ENCODE results near the gene GSTM5.
A peak's percentile ranks its signal among the peaks of the same experiment; 100 is the strongest.

Gene GSTM5

GRCh38 chr1:109714661-109715372 is 2.8 kb downstream of the GSTM5 start:
- DNase-seq (ENCODE audit: insufficient read length, low spot score) (no peak), FAIRE-seq (no peak)
- TF ChIP-seq POLR2A (IDR thresholded peaks at IDR 0.05; ENCODE audit: low read depth, low read length), result no peak

GRCh38 chr1:109716121-109716520 is 4.1 kb downstream of the GSTM5 start:
- no peak for TF ChIP-seq POLR2A (IDR thresholded peaks at IDR 0.05; ENCODE audit: low read depth, low read length)
- FAIRE-seq, result no peak

GRCh38 chr1:109716570-109717090 is 4.6 kb downstream of the GSTM5 start:
- FAIRE-seq, result no peak
- no peak for TF ChIP-seq POLR2A (IDR thresholded peaks at IDR 0.05; ENCODE audit: low read depth, low read length)
- no peak for DNase-seq (ENCODE audit: insufficient read length, low spot score)

More at GRCh38 chr1:109716121-109716520, 4.1 kb downstream of the GSTM5 start:
- DNase-seq (ENCODE audit: insufficient read length, low spot score), result no peak

- no peak for DNase-seq (ENCODE audit: insufficient read length, low spot score)
- TF ChIP-seq POLR2A (IDR thresholded peaks at IDR 0.05; ENCODE audit: low read depth, low read length), result no peak
- no peak for FAIRE-seq
These were observed 5.7 kb downstream of the GSTM5 start for GRCh38 chr1:109717729-109718128.

GRCh38 chr1:109718495-109718894 is 6.4 kb downstream of the GSTM5 start:
- no peak for TF ChIP-seq POLR2A (IDR thresholded peaks at IDR 0.05; ENCODE audit: low read depth, low read length)
- FAIRE-seq (no peak), DNase-seq (ENCODE audit: insufficient read length, low spot score) (no peak)

GRCh38 chr1:109719337-109719837 is 7.3 kb downstream of the GSTM5 start:
- FAIRE-seq, result peak; percentile 33
- no peak for DNase-seq (ENCODE audit: insufficient read length, low spot score)
- no peak for TF ChIP-seq POLR2A (IDR thresholded peaks at IDR 0.05; ENCODE audit: low read depth, low read length)

GRCh38 chr1:109721042-109721441 is 9.0 kb downstream of the GSTM5 start:
- FAIRE-seq, result no peak

GRCh38 chr1:109721971-109722370 is 9.9 kb downstream of the GSTM5 start:
- TF ChIP-seq POLR2A (IDR thresholded peaks at IDR 0.05; ENCODE audit: low read depth, low read length), result no peak
- FAIRE-seq (no peak), DNase-seq (ENCODE audit: insufficient read length, low spot score) (no peak)

More at GRCh38 chr1:109721042-109721441, 9.0 kb downstream of the GSTM5 start:
- no peak for TF ChIP-seq POLR2A (IDR thresholded peaks at IDR 0.05; ENCODE audit: low read depth, low read length)
- no peak for DNase-seq (ENCODE audit: insufficient read length, low spot score)

GRCh38 chr1:109722908-109723691 is 11.0 kb downstream of the GSTM5 start:
- FAIRE-seq (no peak), DNase-seq (ENCODE audit: insufficient read length, low spot score) (no peak)
- TF ChIP-seq POLR2A (IDR thresholded peaks at IDR 0.05; ENCODE audit: low read depth, low read length), result no peak

- FAIRE-seq (no peak), DNase-seq (ENCODE audit: insufficient read length, low spot score) (no peak)
- TF ChIP-seq POLR2A (IDR thresholded peaks at IDR 0.05; ENCODE audit: low read depth, low read length), result no peak
These were observed 12.9 kb downstream of the GSTM5 start for GRCh38 chr1:109724933-109725332.

GRCh38 chr1:109725510-109725909 is 13.5 kb downstream of the GSTM5 start:
- DNase-seq (ENCODE audit: insufficient read length, low spot score) (no peak), FAIRE-seq (no peak)
- no peak for TF ChIP-seq POLR2A (IDR thresholded peaks at IDR 0.05; ENCODE audit: low read depth, low read length)

GRCh38 chr1:109726007-109726406 is 14.0 kb downstream of the GSTM5 start:
- no peak for TF ChIP-seq POLR2A (IDR thresholded peaks at IDR 0.05; ENCODE audit: low read depth, low read length)
- FAIRE-seq (no peak), DNase-seq (ENCODE audit: insufficient read length, low spot score) (no peak)

GRCh38 chr1:109726728-109727373 is 14.8 kb downstream of the GSTM5 start:
- DNase-seq (ENCODE audit: insufficient read length, low spot score), result no peak
- no peak for TF ChIP-seq POLR2A (IDR thresholded peaks at IDR 0.05; ENCODE audit: low read depth, low read length)
- no peak for FAIRE-seq

- no peak for FAIRE-seq
- DNase-seq (ENCODE audit: insufficient read length, low spot score), result no peak
- no peak for TF ChIP-seq POLR2A (IDR thresholded peaks at IDR 0.05; ENCODE audit: low read depth, low read length)
These were observed 16.8 kb downstream of the GSTM5 start for GRCh38 chr1:109728870-109729269.

Data from H54 (cell line).